ENCODE results near the gene FARP1.

GRCh38 chr13:98427331-98427995 lies 284.6 kb downstream of the FARP1 start:
- TF ChIP-seq, protein P1, sequence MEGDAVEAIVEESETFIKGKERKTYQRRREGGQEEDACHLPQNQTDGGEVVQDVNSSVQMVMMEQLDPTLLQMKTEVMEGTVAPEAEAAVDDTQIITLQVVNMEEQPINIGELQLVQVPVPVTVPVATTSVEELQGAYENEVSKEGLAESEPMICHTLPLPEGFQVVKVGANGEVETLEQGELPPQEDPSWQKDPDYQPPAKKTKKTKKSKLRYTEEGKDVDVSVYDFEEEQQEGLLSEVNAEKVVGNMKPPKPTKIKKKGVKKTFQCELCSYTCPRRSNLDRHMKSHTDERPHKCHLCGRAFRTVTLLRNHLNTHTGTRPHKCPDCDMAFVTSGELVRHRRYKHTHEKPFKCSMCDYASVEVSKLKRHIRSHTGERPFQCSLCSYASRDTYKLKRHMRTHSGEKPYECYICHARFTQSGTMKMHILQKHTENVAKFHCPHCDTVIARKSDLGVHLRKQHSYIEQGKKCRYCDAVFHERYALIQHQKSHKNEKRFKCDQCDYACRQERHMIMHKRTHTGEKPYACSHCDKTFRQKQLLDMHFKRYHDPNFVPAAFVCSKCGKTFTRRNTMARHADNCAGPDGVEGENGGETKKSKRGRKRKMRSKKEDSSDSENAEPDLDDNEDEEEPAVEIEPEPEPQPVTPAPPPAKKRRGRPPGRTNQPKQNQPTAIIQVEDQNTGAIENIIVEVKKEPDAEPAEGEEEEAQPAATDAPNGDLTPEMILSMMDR (IDR thresholded peaks at IDR 0.05) = no peak
- TF ChIP-seq POLR2A (IDR thresholded peaks at IDR 0.05) = no peak

Measured in body of pancreas (tissue), 4 donors.